Effector memory CD8-positive, alpha-beta T cell (primary cell): Measurements from ENCODE around the gene MCF2.

Experiments used
- ATAC-seq: fragments of 150-1000 bp; cut with Tn5 transposase; replicated peaks from 2 replicates; pipeline ENCODE4 v1.10.0; 2021; ENCODE audit warnings: mild to moderate bottlenecking, moderate library complexity
- DNase-seq, 3 experiments: peaks; one replicate each; pipeline ENCODE4 v3.0.0; 2021
- H3K27ac Mint-ChIP-seq, 2 donors: one replicate each; pipeline ENCODE4 v1.8.0; 2022; ENCODE audit warnings: mild to moderate bottlenecking in 2 of 2, mixed read lengths in 2 of 2, moderate library complexity in 2 of 2
- H3K27me3 Mint-ChIP-seq, 2 donors: one replicate each; pipeline ENCODE4 v1.8.0; 2022; ENCODE audit warnings: mixed read lengths in 2 of 2
- H3K36me3 Mint-ChIP-seq: one replicate; pipeline ENCODE4 v1.8.0; 2022; ENCODE audit warnings: mild to moderate bottlenecking, moderate library complexity, mixed read lengths; ENCODE audit not compliant: insufficient read depth
- H3K4me1 Mint-ChIP-seq, 2 donors: one replicate each; pipeline ENCODE4 v1.8.0; 2022; ENCODE audit warnings: low read depth in 2 of 2, mixed read lengths in 2 of 2
- H3K4me3 Mint-ChIP-seq, 2 donors: one replicate each; pipeline ENCODE4 v1.8.0; 2022; ENCODE audit warnings: mild to moderate bottlenecking in 2 of 2, mixed read lengths in 2 of 2, moderate library complexity in 2 of 2
- H3K9me3 Mint-ChIP-seq, 2 donors: one replicate each; pipeline ENCODE4 v1.8.0; 2022; ENCODE audit warnings: mixed read lengths in 2 of 2

The MCF2 gene

DNA sequence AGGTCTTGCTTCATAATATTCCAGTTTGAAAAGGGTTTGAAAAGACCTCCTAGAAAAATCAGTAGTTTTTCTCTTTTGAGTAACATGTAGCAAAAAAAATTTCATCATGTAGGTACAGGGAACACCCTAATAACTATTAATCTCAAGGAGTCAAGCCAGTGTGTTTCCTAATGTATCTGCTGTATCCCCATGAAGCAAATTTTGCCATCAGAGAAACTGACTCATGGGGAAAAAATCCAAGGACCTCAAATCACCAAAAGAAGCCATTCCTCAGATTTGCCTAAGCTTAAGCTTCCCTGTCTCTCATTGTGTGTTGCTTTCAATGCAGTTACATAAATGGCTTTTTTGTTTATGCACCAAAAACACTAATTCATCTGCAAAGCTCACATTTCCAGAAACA, 147.7 kb downstream of the MCF2 start:
- H3K9me3 Mint-ChIP-seq: no peaks in the 10 kb centered on the region
- DNase-seq: no peak
- no peak for ATAC-seq
- no peaks in the 10 kb centered on the region for H3K4me1 Mint-ChIP-seq
- H3K4me3 Mint-ChIP-seq: no peak overlapping the region
- H3K27ac Mint-ChIP-seq: no peak overlapping the region
- no peaks in the 10 kb centered on the region for H3K36me3 Mint-ChIP-seq
- H3K27me3 Mint-ChIP-seq: peaks cover 0 to 7% of the 10 kb centered on the region in 2 donors

DNA sequence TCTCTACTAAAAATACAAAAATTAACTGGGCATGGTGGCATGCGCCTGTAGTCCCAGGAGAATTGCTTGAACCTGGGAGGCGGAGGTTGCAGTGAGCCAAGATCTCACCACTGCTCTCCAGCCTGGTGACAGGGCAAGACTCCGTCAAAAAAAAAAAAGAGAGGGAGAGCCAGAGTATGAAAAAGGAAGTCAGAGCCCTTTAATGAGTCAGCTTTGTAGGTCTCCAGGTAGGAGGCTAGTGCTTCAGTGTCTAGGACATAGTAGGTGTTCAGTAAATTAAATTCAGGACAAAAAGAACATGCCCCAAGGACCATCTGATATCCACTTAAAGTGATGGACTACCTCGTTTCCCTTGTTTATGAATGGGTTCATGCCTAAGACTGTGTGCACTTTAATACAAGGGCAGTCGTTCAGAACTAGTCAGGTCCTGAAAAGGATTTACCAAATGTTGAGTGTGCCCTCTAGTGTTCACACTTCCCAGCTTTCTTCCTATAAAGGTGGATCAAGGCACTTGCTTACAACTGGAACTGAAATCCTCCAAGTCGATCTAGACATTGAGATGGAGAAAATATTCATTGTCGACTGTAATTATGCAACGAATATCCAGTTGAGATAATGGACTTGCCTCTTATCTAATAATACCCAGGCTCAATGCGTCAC, 148.5 kb downstream of the MCF2 start:
- ATAC-seq: no peak
- no peak for DNase-seq
- Mint-ChIP-seq H3K27ac (no peak overlapping the region), H3K9me3 (no peaks in the 10 kb centered on the region), H3K4me3 (no peak overlapping the region), H3K4me1 (no peaks in the 10 kb centered on the region), H3K36me3 (no peaks in the 10 kb centered on the region), H3K27me3 (peaks cover 0 to 7% of the 10 kb centered on the region in 2 donors)

DNA sequence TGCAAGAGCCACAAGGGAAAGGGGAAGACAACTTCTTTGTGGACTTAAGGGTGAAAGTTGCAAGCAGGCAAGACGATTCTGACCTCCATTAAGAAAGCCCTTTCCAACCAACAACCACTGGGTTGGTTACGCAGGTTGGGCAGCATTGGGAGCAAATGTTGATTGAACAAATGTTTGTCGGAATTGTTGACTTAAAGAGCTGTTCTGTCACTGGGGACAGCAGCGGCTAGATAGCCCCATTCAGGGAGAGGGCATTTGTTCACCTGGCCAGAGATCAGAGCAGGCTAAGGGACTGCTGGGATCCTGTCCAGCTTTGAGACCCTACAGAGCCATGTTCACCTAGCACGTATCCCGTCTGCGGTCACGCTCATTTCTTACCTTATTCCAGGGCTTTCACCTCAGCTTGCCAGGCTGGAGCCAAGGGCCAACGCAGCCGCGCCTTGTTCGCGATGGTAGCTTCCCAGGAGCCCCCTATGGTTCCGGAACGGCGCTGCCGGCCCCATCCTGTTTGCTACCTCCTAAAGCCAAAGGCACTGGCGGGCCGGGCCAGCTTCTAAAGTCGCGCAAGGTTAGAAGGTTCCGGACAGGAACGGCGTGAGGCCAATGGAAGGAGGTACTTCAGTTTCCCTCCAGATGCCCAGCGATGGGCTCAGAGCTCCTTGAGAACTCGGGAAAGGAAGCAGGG, 152.8 kb downstream of the MCF2 start:
- H3K27me3 Mint-ChIP-seq: peaks cover 0 to 15% of the 10 kb centered on the region in 2 donors
- no peak overlapping the region for H3K4me3 Mint-ChIP-seq
- H3K9me3 Mint-ChIP-seq: no peaks in the 10 kb centered on the region
- H3K36me3 Mint-ChIP-seq: no peaks in the 10 kb centered on the region
- no peak overlapping the region for H3K27ac Mint-ChIP-seq
- DNase-seq: no peak
- H3K4me1 Mint-ChIP-seq: no peaks in the 10 kb centered on the region
- no peak for ATAC-seq

DNA sequence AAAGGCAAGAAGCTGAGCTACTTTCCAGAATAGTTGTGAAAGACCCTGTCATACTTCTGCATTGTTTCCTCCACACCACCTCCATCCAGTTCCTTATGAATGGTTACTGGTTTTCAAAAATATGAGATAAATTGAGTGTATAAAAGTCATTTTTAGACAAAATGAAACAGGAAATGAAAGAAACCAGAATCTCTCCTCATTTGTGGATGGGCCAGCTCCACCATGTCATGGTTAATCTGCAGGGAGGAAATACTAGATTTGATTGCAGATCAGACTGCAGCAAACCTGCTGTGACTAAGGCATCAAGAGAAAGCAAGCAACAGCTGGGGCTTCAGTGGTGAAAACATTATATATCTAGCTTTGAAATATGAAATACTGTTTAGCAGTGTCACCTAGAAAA, 153.6 kb downstream of the MCF2 start:
- Mint-ChIP-seq H3K4me3 (peak overlapping the region in 1 of 2 donors; percentile 10), H3K27ac (no peak overlapping the region), H3K36me3 (no peaks in the 10 kb centered on the region), H3K9me3 (no peaks in the 10 kb centered on the region), H3K4me1 (no peaks in the 10 kb centered on the region), H3K27me3 (peaks cover 0 to 15% of the 10 kb centered on the region in 2 donors)
- no peak for DNase-seq
- ATAC-seq: no peak

DNA sequence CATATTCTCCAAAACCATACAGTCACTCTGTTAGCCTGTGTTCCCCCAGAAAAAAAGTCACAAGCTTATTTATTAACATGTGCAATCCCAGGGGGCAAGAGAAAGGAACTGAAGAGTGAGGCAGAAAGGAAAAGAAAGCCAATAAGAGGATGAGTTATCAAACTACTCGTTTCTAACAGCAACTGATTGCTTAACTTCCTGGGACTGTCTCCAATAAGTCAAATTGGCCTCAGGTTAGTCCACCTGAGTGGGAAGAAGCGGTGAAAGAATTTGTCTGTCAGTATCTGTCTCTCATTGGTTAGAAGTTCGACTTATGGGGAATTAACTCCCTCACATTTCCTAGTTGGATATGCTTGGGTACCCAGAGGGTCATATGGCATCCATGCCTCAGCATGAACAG, 163.4 kb downstream of the MCF2 start:
- no peaks in the 10 kb centered on the region for H3K4me1 Mint-ChIP-seq
- no peaks in the 10 kb centered on the region for H3K27me3 Mint-ChIP-seq
- no peak overlapping the region for H3K27ac Mint-ChIP-seq
- H3K36me3 Mint-ChIP-seq: no peaks in the 10 kb centered on the region
- no peak for ATAC-seq
- DNase-seq: no peak
- H3K4me3 Mint-ChIP-seq: no peak overlapping the region
- H3K9me3 Mint-ChIP-seq: no peaks in the 10 kb centered on the region

DNA sequence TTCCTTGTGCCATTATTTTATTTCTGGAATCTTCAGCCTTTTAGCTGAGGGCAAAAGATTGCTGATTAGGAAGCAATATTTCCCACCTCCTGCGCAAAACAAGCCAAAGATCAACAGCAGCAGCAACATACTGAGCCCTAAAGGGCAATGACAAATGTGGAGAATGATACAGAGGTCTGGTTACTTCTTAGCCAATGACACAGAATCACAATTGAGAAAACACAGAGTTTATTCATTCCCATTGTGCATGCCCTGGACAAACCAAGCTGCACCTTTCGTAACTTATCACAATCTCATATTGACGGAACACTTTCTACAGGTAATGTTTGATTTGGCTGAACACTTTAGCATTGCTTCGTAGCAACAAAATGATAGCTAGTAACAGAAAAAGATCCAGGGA, 164.0 kb downstream of the MCF2 start:
- Mint-ChIP-seq H3K36me3 (no peaks in the 10 kb centered on the region), H3K9me3 (no peaks in the 10 kb centered on the region), H3K4me1 (no peaks in the 10 kb centered on the region), H3K4me3 (no peak overlapping the region), H3K27ac (no peak overlapping the region), H3K27me3 (no peaks in the 10 kb centered on the region)
- DNase-seq: no peak
- no peak for ATAC-seq

DNA sequence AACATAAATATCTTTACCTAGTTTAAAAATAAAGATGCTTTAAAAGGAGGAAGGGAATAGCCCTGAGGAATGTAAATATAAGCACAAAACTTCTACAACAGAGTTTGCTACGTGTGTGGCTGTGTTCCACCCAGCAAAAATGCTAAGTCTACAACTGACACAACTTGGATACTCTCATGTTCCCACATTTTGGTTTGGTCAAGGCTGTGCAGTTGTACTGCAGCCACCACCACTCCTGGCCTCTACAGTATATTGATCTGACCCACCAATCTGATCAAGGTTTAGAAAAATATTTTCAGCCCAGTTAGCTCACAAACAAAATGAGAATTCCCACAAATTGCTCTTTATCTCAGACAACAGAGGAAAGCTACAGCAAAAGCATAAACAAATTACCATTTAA, 165.3 kb downstream of the MCF2 start:
- H3K36me3 Mint-ChIP-seq: no peaks in the 10 kb centered on the region
- H3K27me3 Mint-ChIP-seq: no peaks in the 10 kb centered on the region
- DNase-seq (no peak), ATAC-seq (no peak)
- no peak overlapping the region for H3K27ac Mint-ChIP-seq
- no peak overlapping the region for H3K4me3 Mint-ChIP-seq
- H3K9me3 Mint-ChIP-seq: no peaks in the 10 kb centered on the region
- H3K4me1 Mint-ChIP-seq: no peaks in the 10 kb centered on the region

DNA sequence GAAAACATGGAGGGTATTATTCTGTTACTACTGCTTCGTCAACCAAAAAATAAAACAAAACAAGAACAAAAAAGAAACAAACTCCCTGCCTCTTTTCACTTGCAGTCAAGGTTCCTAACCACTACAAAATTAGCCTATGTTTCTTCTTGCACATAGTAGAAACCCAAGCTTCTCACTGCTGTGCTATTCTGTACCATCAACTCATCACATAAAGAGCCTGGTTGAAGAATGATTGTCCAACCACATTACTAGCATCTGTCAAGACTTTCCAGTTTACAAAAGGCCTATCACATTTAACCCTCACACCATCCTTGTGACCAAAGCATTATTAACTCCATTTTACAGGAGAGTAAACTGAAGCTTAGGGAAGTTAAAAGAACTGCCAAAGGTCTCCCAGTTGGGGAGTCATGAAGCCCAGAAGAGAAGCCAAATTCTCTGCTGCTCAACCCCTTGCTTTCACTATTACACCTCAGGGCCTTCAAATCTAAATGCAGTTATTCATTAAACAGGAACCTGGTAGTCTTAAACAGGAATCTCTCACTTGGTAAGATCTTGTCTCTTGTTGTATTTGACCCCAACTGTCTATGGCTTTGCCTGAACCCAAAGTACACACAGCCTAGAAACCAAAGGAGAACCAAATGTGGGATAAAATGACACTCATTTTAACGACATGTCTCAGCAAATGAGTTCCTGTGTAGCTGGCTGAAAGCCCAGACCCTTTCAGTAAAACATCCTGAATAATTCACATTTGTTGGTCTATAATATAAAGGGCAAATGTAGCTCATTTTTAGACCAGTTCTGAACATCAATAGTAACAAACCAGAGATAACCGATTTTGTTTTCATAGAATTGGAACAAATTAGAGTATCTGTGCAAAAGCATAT, 168.8 kb downstream of the MCF2 start:
- no peaks in the 10 kb centered on the region for H3K4me1 Mint-ChIP-seq
- DNase-seq: no peak
- no peak overlapping the region for H3K4me3 Mint-ChIP-seq
- no peak overlapping the region for H3K27ac Mint-ChIP-seq
- H3K27me3 Mint-ChIP-seq: peaks cover 0 to 8% of the 10 kb centered on the region in 2 donors
- no peaks in the 10 kb centered on the region for H3K9me3 Mint-ChIP-seq
- no peak for ATAC-seq
- H3K36me3 Mint-ChIP-seq: no peaks in the 10 kb centered on the region

DNA sequence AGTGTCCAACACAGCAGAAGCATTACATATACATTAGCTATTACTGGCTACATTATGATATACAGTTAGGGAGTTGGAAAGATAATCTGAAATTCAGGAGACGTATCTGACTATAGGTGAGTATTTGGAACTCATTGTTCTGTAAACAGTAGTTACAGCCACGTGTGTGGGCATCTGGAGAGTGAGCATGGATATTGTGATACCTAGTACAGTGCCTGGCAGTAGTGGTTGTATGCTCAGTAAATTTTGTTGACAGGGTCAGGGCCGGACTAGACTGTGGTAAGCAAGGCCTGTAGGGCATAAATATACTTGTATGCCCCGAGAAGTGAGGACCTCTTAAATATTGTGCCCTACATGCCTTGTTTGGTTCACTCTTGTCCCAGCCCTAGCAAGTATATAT, 174.5 kb downstream of the MCF2 start:
- Mint-ChIP-seq H3K36me3 (no peaks in the 10 kb centered on the region), H3K27me3 (peaks cover 0 to 8% of the 10 kb centered on the region in 2 donors), H3K4me1 (no peaks in the 10 kb centered on the region), H3K27ac (no peak overlapping the region), H3K4me3 (no peak overlapping the region), H3K9me3 (no peaks in the 10 kb centered on the region)
- ATAC-seq: no peak
- no peak for DNase-seq

DNA sequence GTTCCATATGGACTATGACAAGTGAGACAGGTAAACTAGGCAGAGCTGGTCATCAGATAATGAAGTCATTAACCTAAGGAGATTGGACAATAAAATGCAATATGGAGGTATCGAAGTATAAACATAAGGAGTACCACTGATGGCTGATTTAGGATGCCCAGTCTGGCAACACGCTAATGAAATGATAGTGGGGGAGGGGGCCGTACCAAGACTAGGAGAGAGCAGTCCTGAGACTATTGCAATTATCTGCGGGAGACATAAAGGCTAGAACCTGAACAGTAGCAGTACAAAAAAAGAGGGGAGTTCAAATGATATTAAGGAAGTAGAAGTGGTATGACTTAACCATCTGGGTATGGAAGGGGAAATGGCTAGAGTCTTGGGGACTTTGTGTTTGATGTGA, 175.1 kb downstream of the MCF2 start:
- Mint-ChIP-seq H3K4me1 (no peaks in the 10 kb centered on the region), H3K27me3 (peaks cover 0 to 8% of the 10 kb centered on the region in 2 donors), H3K4me3 (no peak overlapping the region), H3K27ac (peak overlapping the region in 1 of 2 donors; percentile 29), H3K9me3 (no peaks in the 10 kb centered on the region), H3K36me3 (no peaks in the 10 kb centered on the region)
- ATAC-seq (no peak), DNase-seq (no peak)
